Kasumi-1 (cell line): ENCODE results near the gene S100B.
A peak's percentile ranks its signal among the peaks of the same experiment; 100 is the strongest.
"Not testable (repeated sequence)": the region's sequence is repeated elsewhere in the genome, so short reads cannot be mapped to it uniquely, and the experiment has no call there.

Experiments
- DNase-seq, 2 experiments: peaks; one replicate each; lab custom pipeline; 2025; lab: John Stamatoyannopoulos, UW

Gene S100B

GRCh38 chr21:46604975-46605766 lies at the start of gene S100B:
Gene S100B (minus strand): TSS chr21:46605082. CDS start chr21:46602415, 2,667 bp downstream.
- DNase-seq: peak; percentile 18 to 23

- no peak for DNase-seq
Measured at GRCh38 chr21:46651121-46651520, 46.2 kb upstream of the S100B start.

- DNase-seq: no peak
Measured at GRCh38 chr21:46650476-46651098, 45.7 kb upstream of the S100B start.

GRCh38 chr21:46649356-46649755 lies 44.5 kb upstream of the S100B start:
- DNase-seq: no peak

- DNase-seq: no peak
Measured at GRCh38 chr21:46648539-46648938, 43.7 kb upstream of the S100B start.

GRCh38 chr21:46646541-46647154 lies 41.8 kb upstream of the S100B start:
- no peak for DNase-seq

GRCh38 chr21:46645840-46646239 lies 41.0 kb upstream of the S100B start:
- no peak for DNase-seq

- DNase-seq: no peak
Measured at GRCh38 chr21:46643379-46644177, 38.7 kb upstream of the S100B start.

GRCh38 chr21:46641656-46642055 lies 36.8 kb upstream of the S100B start:
- DNase-seq: no peak

- DNase-seq: peak; percentile 49 to 79
Measured at GRCh38 chr21:46639489-46640386, 34.9 kb upstream of the S100B start.

- DNase-seq: no peak
Measured at GRCh38 chr21:46637952-46638746, 33.3 kb upstream of the S100B start.

- DNase-seq: no peak
Measured at GRCh38 chr21:46636550-46637285, 31.8 kb upstream of the S100B start.

- DNase-seq: no peak
Measured at GRCh38 chr21:46636181-46636512, 31.3 kb upstream of the S100B start.

- DNase-seq: peak; percentile 88 to 89
Measured at GRCh38 chr21:46635324-46636180, 30.7 kb upstream of the S100B start, which contains the start of gene PRMT2. Gene PRMT2 (plus strand): TSS chr21:46635674. CDS start chr21:46636952, 1,278 bp downstream.

GRCh38 chr21:46634966-46635323 lies 30.1 kb upstream of the S100B start:
- DNase-seq: peak; percentile 90 to 94

GRCh38 chr21:46634427-46634826 lies 29.5 kb upstream of the S100B start:
- no peak for DNase-seq

- DNase-seq: no peak
Measured at GRCh38 chr21:46633566-46633965, 28.7 kb upstream of the S100B start.

- not testable (repeated sequence) for DNase-seq
Measured at GRCh38 chr21:46630915-46631314, 26.0 kb upstream of the S100B start.

- no peak for DNase-seq
Measured at GRCh38 chr21:46628868-46629267, 24.0 kb upstream of the S100B start.
